ENCODE results near the gene IRX5. TPM values are rescaled to one million over a fixed set of nuclear protein-coding genes. Genes with fewer than 3 reads are reported as not detected.
A peak's percentile ranks its signal among the peaks of the same experiment; 100 is the strongest.

The IRX5 gene
- 0.51 and 0.79 TPM in 2 replicates for total RNA-seq

- DNase-seq = peak; percentile 93
These were observed at the start of gene IRX5 for GRCh38 chr16:54930005-54930868. TSS of gene IRX5 (plus strand) at chr16:54930865. CDS start at chr16:54931199, 334 bp downstream.

DNA sequence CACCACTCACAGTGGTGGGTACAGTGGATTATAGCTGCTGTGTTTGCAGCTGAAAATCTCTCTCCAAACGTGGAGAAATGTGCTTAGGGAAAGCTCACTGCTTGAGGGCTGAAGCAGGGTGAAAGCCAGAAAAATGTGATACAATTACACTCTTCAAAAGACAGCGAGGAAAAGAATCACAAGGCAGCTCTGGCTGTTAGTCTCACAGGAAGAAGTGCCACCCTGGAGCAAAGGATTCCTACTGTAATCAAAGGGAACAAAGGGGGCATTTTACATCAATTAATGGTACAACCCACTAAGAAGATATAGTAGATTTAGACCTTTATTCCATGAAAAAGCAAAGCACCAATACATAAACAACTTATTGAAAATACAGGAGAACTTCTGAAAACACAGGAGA lies 48.1 kb upstream of the IRX5 start:
- no peak for DNase-seq

DNA sequence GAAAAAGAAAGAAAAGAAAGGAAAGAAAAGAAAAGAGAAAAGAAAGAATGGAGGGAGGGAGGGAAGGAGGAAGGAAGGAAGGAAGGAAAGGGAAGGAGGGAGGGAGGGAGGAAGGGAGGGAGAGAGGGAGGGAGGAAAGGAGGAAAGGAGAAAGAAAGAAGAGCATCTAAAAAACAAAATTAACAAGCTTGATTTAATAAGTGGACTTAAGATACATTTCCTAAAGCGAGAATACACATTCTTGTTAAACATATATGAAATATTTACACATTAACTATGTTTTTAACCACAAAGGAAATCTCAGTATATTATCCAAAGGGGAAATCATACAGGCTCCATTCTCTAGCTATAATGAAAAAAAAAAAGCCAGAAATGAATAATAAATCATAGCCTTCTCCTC lies 47.3 kb upstream of the IRX5 start:
- DNase-seq = no peak

DNA sequence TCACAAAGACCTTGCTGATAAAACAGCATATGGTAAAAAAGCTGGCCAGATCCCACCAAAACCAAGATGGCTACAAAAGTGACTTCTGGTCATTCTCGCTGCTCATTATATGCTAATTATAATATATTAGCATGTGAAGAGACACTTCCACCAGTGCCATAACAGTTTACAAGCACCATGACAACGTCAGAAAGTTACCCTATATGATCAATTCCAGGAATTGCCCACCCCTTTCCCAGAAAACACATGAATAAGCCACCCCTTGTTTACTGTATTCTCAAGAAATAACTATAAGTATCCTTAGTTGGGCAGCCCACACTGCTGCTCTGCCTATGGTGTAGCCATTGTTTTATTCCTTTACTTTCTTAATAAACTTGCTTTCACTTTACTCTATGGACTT lies 44.6 kb upstream of the IRX5 start:
- DNase-seq = no peak

- DNase-seq = no peak
These were observed 40.3 kb upstream of the IRX5 start for GRCh38 chr16:54890381-54890780.

DNA sequence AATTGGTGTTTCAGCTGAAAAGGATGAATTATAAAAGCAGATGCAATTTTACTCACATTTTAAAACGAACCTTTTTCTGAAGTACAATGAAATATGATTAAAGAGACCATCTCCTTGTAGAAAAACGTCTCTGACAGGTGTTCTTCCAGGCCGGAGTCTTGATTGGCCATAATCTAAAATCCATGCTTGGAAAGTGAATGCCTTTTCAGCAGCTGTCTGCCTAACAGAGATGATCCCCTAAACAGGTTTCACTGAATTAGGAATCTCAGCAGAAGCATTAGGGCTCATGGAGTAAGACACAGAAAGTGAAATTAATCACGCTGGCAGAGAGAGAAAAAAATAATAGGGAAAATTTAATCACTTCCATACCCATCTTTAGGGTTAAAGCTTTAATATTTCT lies 39.3 kb upstream of the IRX5 start:
- DNase-seq = no peak

- DNase-seq = no peak
These were observed 37.7 kb upstream of the IRX5 start for GRCh38 chr16:54892981-54893380.

DNA sequence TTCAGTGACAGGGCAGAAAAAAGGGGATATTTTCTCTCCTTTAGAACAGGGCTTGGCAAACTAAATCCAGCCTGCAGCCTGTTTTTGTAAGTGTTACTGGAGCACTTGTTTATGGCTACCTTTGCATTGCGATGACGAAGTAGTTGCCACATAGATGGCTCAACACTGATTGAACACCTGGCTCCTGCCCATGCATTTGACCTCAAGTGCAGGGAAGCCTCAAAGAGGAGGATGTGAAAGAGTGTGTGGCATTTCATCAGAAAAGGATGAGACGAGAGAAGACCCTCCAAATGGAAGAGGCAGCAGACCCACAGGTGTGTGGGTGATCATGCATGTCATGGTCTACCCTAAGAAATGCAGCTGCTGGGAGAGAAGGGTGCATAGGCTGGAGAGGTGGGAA lies 32.7 kb upstream of the IRX5 start:
- DNase-seq = no peak

DNA sequence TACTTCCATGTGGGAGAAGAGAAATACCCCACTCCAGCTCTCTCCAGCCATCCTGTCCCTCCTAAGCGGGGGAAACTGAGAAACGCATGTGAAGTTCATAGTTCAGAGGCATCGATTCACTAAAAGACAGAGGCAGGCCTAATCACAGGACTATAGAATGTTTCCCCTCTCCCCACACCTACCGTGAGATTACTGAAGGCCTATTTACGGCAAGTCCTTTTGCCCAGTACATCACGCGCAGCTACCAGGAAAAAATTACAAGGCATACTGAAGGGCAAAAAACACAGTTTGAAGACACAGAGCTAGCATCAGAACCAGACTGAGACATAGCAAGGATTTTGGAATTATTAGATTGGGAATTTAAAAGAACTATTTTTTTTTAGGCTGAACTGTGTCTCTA lies 29.1 kb upstream of the IRX5 start:
- DNase-seq = no peak

DNA sequence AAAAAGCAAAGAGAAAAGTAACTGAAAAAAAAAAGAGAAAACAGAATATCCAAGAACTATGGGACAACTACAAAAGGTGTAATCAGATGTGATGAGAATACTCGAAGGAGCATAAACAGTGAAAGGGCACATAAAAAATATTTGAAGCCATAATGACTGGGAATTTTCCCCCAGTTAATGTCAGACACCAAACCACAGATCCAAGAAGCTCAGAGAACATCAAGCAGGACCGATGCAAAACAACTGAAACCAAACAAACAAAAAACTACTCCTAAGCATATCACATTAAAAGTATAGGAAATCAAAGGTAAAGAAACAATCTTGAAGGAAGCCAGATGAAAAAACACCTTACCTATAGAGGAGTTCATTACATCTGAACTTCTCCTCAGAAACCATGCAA lies 27.6 kb upstream of the IRX5 start:
- no peak for DNase-seq

DNA sequence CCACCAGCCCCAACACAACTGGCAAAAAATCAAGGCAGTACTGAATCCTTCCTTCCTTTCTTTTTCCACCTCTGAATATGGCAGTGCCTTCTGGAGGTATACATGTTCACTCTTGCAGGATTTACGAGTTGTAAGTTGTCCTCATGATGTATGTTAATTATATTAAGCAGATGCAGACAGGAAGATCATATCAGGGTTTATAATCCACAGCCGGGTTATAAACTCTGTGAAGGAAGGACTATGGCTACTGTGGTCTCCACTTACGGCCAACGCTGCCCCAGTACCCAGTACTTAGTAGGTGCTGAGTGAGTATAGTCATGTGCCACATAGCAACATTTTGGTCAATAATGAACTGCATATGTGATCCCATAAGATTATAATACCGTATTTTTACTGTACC lies 19.6 kb upstream of the IRX5 start:
- DNase-seq = no peak

DNA sequence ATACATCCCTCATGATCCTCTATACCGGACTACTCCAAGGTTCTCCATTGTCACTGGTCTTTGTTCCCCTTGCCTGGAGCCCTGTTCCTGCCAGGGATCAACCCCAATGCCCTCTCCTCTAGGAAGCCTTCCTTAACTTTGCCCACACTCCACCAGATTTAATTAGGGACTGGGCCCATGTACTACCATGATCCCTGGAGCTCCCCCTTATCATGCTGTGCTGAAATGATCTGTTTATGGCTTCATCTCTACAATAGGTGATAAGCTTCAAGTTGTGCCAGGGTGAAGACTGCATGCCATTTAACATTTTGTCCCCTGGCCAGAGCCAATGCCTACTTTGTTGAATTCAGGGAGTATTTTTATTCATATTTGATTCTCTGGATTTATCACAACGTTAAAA lies 17.9 kb upstream of the IRX5 start:
- no peak for DNase-seq

DNA sequence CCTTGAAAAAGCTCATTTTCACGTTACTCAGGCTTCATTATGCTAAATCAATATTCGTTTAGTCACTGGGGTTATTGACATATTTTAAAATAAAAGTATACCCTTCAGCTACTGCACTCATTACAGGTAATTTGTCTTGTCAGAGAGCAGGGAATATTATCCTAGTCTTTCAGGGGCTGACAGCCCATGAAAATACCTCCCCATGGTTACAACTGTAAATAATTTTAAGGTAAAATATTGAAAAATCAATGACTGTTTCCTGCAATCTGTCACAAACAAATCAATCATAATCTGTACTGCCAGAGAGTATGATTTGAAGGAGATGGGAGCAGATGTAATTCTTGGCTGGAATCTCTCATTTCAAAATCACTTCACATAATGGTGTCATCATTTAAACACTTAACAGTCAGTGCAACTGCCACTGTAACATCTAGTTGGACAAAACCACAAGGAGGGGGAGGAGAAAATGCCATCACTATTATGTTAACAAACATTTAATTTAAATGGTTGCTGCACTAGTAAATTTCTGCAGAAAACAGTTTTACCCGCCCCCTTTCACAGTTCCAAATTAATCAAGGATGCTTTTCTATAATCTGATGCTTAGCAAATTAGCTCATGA lies 9.3 kb upstream of the IRX5 start:
- DNase-seq = no peak

- DNase-seq = no peak
These were observed 7.6 kb upstream of the IRX5 start for GRCh38 chr16:54923055-54923473.

GRCh38 chr16:54923988-54924387 lies 6.7 kb upstream of the IRX5 start:
- DNase-seq = no peak

DNA sequence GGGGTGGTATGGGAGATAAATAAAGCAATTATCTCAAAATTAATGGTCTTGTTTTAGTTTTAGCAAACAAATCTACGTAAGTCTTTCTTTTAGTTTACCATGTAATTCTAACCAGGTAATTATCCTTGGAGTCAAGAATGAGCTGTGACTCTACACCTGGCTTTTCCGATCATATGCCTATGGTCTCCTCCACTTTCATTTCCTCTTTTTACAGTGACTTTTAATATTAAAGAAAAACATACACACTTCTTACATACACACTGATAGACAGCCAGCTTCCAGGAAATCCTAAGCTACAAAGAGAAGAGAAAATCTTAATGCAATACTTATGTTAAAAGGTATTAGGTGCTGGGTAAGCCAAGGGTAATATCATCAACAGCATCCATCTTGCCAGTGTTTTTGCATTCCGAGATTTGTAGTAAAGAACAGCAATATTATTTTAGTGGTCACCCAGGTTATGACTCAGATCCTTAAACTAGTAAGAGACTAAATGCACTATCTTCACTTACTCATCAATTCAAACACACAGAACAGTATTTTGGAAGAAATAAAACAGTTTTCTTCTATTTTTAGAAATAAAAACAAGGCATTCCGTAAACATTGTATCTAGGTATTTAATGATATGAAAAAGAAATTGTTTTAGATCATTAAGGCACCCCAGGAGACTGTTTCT lies 4.4 kb upstream of the IRX5 start:
- no peak for DNase-seq

DNA sequence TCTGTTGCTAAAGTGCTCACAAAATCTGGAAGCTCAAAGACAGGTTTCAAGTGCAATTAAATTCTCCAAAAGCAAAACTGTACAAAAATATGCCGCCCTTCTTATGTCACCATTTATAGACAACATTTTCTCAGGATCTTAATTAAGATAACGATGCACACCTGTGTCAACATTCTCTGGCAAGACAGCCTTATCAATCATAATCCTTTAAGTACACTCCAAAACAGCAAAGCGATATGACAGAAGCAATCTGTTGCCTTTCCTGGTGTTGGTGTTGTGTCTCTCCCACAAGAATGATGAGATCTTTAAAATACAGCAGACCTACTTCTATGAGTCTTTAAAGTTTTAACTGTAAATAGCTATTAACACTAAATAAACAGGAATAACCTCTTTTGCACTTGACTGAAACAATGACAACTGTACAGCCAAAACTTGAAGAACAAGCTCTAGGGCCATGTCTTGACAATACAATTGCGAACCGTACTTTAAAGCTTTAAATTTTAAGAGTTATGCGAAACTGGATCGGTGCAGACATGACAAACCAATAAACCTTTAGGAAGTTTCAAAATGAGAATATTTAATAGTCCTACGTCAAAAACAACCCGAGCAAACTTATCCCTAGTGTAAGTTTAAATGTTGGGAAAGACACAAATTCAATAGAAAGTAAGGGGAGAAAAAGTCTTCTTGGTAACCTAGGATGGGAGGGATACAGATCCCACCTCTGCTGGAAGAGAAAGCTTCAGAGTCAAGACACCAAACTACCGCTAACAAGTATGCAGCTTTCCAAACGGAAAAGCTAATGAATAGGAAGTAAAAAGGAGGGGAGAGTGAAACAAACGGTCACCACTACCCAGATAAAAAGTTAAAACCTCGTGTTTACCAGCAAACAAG lies 3.3 kb upstream of the IRX5 start:
- no peak for DNase-seq

DNA sequence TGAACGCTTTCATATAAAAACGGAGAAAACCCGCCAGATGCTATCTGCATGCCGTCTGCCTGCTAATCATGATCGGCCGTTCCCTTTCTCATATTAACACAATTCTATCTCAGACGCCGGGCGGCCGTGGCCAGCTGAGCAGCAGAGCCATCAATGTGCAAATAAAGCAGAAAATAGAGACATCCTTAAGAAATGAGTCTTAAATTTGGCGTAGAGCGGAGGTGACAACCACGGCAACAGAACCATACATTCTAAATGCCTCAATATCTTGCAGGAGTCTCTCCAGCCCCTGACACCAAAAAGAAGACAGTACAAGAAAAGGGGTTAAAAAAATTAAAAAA lies 2.7 kb upstream of the IRX5 start:
- DNase-seq = peak; percentile 61

DNA sequence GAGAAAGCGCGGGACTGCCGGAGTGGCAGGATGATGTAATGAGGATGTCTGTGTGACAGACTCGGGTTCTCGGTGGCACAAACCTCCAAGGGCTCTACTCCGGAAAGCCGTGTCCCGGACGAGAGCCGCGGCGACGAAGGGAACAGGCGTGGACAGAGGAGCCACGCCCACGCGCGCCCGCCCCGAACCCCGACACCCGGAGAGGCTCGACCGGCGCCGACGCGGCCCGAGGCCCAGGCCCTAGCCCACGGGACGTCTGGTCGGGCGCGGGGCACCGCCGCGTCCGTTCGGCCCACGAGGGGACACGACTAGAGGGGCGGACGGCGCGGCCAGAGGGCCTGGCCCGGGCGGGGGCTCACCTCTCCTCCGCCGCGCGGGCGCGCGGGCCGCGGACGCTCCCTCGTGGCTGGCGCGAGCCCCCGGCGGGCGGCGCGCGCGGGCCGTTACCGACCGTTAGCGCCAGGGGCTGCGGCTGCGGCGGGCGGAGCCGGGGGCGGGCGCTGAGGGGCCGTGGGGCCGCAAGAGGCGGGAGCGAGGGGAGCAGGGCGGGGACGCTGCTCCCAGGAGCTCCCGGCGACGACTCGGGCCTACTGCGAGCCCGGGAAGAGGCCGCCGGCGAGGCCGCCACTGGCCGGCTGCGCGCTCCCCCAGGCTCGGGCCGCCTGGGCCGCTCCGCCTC lies 2.1 kb upstream of the IRX5 start:
- DNase-seq = peak; percentile 62

DNA sequence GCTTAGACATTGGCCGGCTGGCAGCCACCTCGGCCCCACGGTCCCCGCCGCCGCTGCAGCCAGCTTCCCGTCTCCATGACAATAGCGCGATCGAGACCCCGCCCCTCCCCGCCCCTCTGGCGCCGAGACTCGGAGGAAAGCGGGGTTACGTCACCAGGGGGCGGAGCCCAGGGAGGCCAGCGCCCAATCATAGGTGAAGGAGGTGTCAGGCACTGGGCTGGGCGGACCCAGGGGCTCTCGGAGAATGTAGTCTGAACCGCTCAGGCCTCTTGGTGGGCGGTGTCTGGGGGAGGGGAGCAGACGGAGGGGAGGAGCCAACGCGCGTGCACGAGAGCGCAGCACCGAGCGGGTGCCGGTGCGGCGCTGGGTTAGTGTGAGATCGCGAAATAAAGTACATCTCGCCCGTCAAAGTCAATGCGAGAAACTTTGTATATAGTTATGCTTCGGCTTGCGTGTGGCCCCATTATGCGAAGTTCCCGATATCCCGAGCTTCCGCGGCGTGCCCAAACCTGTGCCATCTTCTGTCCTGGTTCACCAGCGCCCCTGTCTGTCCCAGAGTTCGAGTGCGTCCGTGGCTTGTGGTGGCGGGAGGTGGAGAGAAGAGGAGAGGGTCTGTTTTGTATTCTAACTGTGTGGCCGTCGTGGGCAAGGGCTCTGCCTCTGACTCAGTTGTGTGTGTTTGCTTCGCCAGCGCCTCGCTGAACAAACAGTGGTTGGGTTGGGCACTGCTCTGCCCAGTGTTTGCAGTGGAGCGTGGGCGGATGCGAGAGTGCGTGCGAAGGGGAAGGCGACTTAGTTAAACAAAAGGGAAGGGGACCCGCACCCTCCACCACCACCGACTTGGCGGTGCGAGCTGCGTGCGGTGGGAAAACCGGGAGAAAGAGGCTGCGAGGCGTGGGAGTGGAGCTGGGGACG lies 1.3 kb upstream of the IRX5 start:
- peak; percentile 100 for DNase-seq

- no peak for DNase-seq
These were observed 129 bp downstream of the IRX5 start for GRCh38 chr16:54930869-54931119.

Measured in dermis blood vessel endothelial cell (primary cell).